Thyroid gland (tissue), 4 donors: ENCODE results near the gene GCNT2. TPM values are rescaled to one million over a fixed set of nuclear protein-coding genes. Genes with fewer than 3 reads are reported as not detected.

Experiments
- DNase-seq, 2 donors: peaks; one replicate each; pipeline ENCODE4 v3.0.0-alpha.2; 2019
- H3K27ac ChIP-seq, 3 donors: fragments of 200-600 bp; sonication (generic); 1 replicate in 2 of 3; 2 replicates in 1 of 3; pipeline ENCODE4 v1.5.1; 2016 to 2019; ENCODE audit warnings: mild to moderate bottlenecking in 1 of 3, moderate library complexity in 1 of 3
- H3K27me3 ChIP-seq: fragments of 200-600 bp; sonication (generic); one replicate; pipeline ENCODE4 v1.5.1; 2019
- H3K36me3 ChIP-seq, 2 donors: fragments of 200-600 bp; sonication (generic); one replicate each; pipeline ENCODE4 v1.5.1; 2016 to 2019
- H3K4me1 ChIP-seq, 2 donors: fragments of 200-600 bp; sonication (generic); one replicate each; pipeline ENCODE4 v1.5.1; 2017 to 2019
- H3K4me3 ChIP-seq, 3 donors: fragments of 200-600 bp; sonication (generic); replicated peaks in 1 of 3; 1 replicate in 2 of 3; 2 replicates in 1 of 3; pipeline ENCODE4 v1.5.1; 2016; ENCODE audit warnings: mild to moderate bottlenecking in 1 of 3
- H3K9me3 ChIP-seq: fragments of 200-600 bp; sonication (generic); one replicate; pipeline ENCODE4 v1.5.1; 2017
- POLR2A ChIP-seq, 2 donors: fragments of 450-650 bp; IDR thresholded peaks; one replicate each; pipeline ENCODE4 v1.6.1; 2017; ENCODE audit warnings: antibody characterized with exemption in 2 of 2, mild to moderate bottlenecking in 2 of 2, moderate library complexity in 1 of 2
- whole genome bisulfite sequencing, 2 donors: methylation state at CpG; one replicate each; pipeline ENCODE4 v1.1.5; 2017; 5-methylcytosine and 5-hydroxymethylcytosine counted together
- intact Hi-C: fragments of 100-400 bp; cut with DNase I; formaldehyde crosslinking; loops from one replicate; pipeline ENCODE4 v1.15.1; 2023
- total RNA-seq, 4 donors: library from RNA; depleted of rRNA; stranded (reverse); fragments of >200 nt; gene quantifications; one replicate each; pipeline ENCODE4 v1.2.3, GENCODE V29; 2016
- TF ChIP-seq, protein P1 (sequence below), 6 experiments: fragments of 200-600 bp in 3 of 6; fragments of 450-650 bp in 3 of 6; sonication (generic) in 3 of 6; IDR thresholded peaks; one replicate each; pipeline ENCODE4 v1.5.1; 2016 to 2019; ENCODE audit warnings: antibody characterized with exemption in 6 of 6, mild to moderate bottlenecking in 2 of 6, inconsistent platforms in 1 of 6, moderate library complexity in 1 of 6

GCNT2 gene
- total RNA-seq, 4 donors from 2014 or later = 4.0 to 9.8 (median 8.0) TPM

GRCh38 chr6:10621213-10621612 is 100.1 kb downstream of the GCNT2 start:
- Histone ChIP-seq H3K4me3 (no peak overlapping the region), H3K27ac (no peak overlapping the region), H3K36me3 (no peaks in the 10 kb centered on the region), H3K9me3 (no peaks in the 10 kb centered on the region), H3K4me1 (no peaks in the 10 kb centered on the region), H3K27me3 (no peaks in the 10 kb centered on the region)
- TF ChIP-seq, protein P1, sequence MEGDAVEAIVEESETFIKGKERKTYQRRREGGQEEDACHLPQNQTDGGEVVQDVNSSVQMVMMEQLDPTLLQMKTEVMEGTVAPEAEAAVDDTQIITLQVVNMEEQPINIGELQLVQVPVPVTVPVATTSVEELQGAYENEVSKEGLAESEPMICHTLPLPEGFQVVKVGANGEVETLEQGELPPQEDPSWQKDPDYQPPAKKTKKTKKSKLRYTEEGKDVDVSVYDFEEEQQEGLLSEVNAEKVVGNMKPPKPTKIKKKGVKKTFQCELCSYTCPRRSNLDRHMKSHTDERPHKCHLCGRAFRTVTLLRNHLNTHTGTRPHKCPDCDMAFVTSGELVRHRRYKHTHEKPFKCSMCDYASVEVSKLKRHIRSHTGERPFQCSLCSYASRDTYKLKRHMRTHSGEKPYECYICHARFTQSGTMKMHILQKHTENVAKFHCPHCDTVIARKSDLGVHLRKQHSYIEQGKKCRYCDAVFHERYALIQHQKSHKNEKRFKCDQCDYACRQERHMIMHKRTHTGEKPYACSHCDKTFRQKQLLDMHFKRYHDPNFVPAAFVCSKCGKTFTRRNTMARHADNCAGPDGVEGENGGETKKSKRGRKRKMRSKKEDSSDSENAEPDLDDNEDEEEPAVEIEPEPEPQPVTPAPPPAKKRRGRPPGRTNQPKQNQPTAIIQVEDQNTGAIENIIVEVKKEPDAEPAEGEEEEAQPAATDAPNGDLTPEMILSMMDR (IDR thresholded peaks at IDR 0.05) = no peak
- no peak for TF ChIP-seq POLR2A (IDR thresholded peaks at IDR 0.05)
- DNase-seq = no peak
- intact Hi-C loops = no loop called here
- 86 to 96% methylated on average over 5 of the region's 5 CpGs for WGBS, 2 donors

GRCh38 chr6:10621847-10622246 is 100.7 kb downstream of the GCNT2 start:
- WGBS, 2 donors = 87 to 93% methylated on average over 4 of the region's 4 CpGs
- intact Hi-C loops = no loop called here

DNA sequence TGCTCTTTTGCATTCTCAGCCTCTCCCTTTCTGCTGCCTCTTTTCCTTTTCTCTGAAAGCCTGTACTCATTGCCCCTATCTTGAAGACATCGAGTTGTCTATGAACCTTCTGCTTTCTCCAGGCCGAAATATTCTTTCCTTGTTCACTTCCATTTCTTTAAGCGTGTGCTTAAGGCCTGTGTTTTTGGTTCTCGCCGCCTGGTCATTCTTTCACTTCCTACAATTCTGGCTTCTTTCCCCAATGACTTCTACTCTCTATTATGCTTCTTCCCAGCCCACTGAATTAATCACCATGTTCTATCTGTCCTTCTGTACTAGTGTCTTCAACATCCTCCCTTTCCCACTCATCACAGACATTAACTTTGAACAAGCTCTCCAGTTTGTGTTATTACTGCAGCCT is 103.7 kb downstream of the GCNT2 start:
- Histone ChIP-seq H3K27me3 (no peaks in the 10 kb centered on the region), H3K4me3 (no peak overlapping the region), H3K9me3 (no peaks in the 10 kb centered on the region), H3K27ac (no peak overlapping the region), H3K4me1 (no peaks in the 10 kb centered on the region), H3K36me3 (no peaks in the 10 kb centered on the region)
- intact Hi-C loops = no loop called here
- DNase-seq = no peak
- WGBS, 2 donors = 94% methylated on average over 5 of the region's 5 CpGs
- no peak for TF ChIP-seq POLR2A (IDR thresholded peaks at IDR 0.05)
- TF ChIP-seq, protein P1 (IDR thresholded peaks at IDR 0.05) = no peak

More at GRCh38 chr6:10621847-10622246, 100.7 kb downstream of the GCNT2 start:
- Histone ChIP-seq H3K27me3 (no peaks in the 10 kb centered on the region), H3K27ac (no peak overlapping the region), H3K4me3 (no peak overlapping the region), H3K36me3 (no peaks in the 10 kb centered on the region), H3K4me1 (no peaks in the 10 kb centered on the region), H3K9me3 (no peaks in the 10 kb centered on the region)
- DNase-seq = no peak
- TF ChIP-seq, protein P1 (IDR thresholded peaks at IDR 0.05) = no peak
- no peak for TF ChIP-seq POLR2A (IDR thresholded peaks at IDR 0.05)

DNA sequence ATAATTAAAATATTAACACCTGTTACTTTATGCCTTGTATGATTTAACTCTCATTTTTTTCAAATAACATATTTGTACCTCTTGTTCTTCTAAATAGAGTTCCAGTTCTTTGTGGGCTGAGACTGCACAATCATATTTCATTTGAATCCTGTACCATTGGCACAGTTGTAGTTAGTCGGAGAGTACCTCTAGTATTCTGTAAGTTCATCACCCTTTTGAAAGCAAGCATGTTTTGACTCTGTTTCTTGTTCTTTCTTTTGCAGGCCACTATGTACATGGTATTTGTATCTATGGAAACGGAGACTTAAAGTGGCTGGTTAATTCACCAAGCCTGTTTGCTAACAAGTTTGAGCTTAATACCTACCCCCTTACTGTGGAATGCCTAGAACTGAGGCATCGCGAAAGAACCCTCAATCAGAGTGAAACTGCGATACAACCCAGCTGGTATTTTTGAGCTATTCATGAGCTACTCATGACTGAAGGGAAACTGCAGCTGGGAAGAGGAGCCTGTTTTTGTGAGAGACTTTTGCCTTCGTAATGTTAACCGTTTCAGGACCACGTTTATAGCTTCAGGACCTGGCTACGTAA is 105.1 kb downstream of the GCNT2 start:
- DNase-seq = no peak
- Histone ChIP-seq H3K27ac (no peak overlapping the region), H3K4me3 (no peak overlapping the region), H3K9me3 (no peaks in the 10 kb centered on the region), H3K36me3 (no peaks in the 10 kb centered on the region), H3K4me1 (no peaks in the 10 kb centered on the region), H3K27me3 (no peaks in the 10 kb centered on the region)
- TF ChIP-seq, protein P1 (IDR thresholded peaks at IDR 0.05) = no peak
- no peak for TF ChIP-seq POLR2A (IDR thresholded peaks at IDR 0.05)
- 80% methylated on average over 9 of the region's 9 CpGs for WGBS, 2 donors
- intact Hi-C loops = no loop called here

DNA sequence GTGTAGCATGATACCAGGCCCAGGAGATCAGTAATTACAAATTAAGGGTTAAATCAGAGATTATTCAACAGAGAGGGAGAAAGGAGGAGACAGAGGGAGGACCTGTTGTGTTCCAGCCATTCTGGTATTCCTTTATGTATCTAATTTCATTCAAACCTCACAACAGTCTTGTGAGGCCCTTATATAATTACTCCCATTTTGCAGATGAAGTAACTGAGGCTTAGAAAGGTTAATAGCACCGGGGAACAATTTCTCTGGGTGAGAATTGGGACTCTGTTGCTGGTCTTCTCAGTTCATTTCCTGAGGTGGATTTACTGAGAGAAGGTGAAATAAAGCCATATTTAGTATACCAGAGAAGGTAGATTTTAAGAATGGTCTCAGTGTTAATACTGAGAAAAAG is 106.6 kb downstream of the GCNT2 start:
- H3K9me3 ChIP-seq = no peaks in the 10 kb centered on the region
- H3K36me3 ChIP-seq = no peaks in the 10 kb centered on the region
- 96 to 97% methylated on average over 1 of the region's 1 CpG for WGBS, 2 donors
- intact Hi-C loops = no loop called here
- TF ChIP-seq POLR2A (IDR thresholded peaks at IDR 0.05) = no peak
- TF ChIP-seq, protein P1 (IDR thresholded peaks at IDR 0.05) = no peak
- H3K27me3 ChIP-seq = no peaks in the 10 kb centered on the region
- H3K27ac ChIP-seq = no peak overlapping the region
- DNase-seq = no peak
- no peak overlapping the region for H3K4me3 ChIP-seq
- H3K4me1 ChIP-seq = no peaks in the 10 kb centered on the region
